B cell (primary cell): Measurements from ENCODE around the gene ANKHD1. TPM values are rescaled to one million over a fixed set of nuclear protein-coding genes. Genes with fewer than 3 reads are reported as not detected.
A peak's percentile ranks its signal among the peaks of the same experiment; 100 is the strongest.

Experiments used
- ATAC-seq: fragments of 200-7000 bp; cut with Tn5 transposase; one replicate; pipeline ENCODE4 v1.10.0; 2021; ENCODE audit warnings: low read depth, mild to moderate bottlenecking, moderate number of reproducible peaks, moderate library complexity
- CTCF ChIA-PET: fragments of 350-600 bp; sonication (Branson Sonifier 250); formaldehyde crosslinking; loops from one replicate; lab custom pipeline; 2021; ENCODE audit warnings: antibody characterized with exemption, inconsistent platforms; lab: Charles Lee
- POLR2A ChIA-PET: fragments of 350-600 bp; sonication (Branson Sonifier 250); formaldehyde crosslinking; loops from one replicate; lab custom pipeline; 2021; ENCODE audit warnings: antibody characterized with exemption; lab: Charles Lee
- DNase-seq: peaks from one replicate; pipeline ENCODE4 v3.0.0; 2013
- H2AFZ ChIP-seq: 2 replicates; pipeline ENCODE4 v1.6.1; 2012; ENCODE audit warnings: mild to moderate bottlenecking, low read depth, low read length; ENCODE audit not compliant: insufficient read depth, poor library complexity, severe bottlenecking
- H3K27ac ChIP-seq, 2 donors: 1 replicate in 1 of 2; 2 replicates in 1 of 2; pipeline ENCODE4 v1.5.1; 2012 to 2013; ENCODE audit warnings: low read length in 2 of 2, mild to moderate bottlenecking in 2 of 2, moderate library complexity in 1 of 2
- H3K27me3 ChIP-seq, 4 experiments: fragments of 200-600 bp in 1 of 4; sonication (generic) in 1 of 4; replicated peaks in 1 of 4; 1 replicate in 2 of 4; 2 replicates in 2 of 4; pipeline versions ENCODE4 v1.6.1 to v1.7.0; 2013 to 2016; ENCODE audit warnings: low read length in 3 of 4, mild to moderate bottlenecking in 2 of 4, mixed read lengths in 1 of 4, moderate library complexity in 1 of 4; ENCODE audit not compliant: insufficient read depth in 4 of 4, control insufficient read depth in 3 of 4; ENCODE audit errors: control extremely low read depth in 1 of 4
- H3K36me3 ChIP-seq, 2 experiments: replicated peaks in 1 of 2; 1 replicate in 1 of 2; 2 replicates in 1 of 2; pipeline versions ENCODE4 v1.6.1 to v1.7.1; 2013; ENCODE audit warnings: low read length in 1 of 2; ENCODE audit not compliant: insufficient read depth in 2 of 2, control insufficient read depth in 1 of 2; ENCODE audit errors: control extremely low read depth in 1 of 2, extremely low read depth in 1 of 2
- H3K4me1 ChIP-seq, 2 donors: fragments of 200-600 bp in 1 of 2; sonication (generic) in 1 of 2; 1 replicate in 1 of 2; 2 replicates in 1 of 2; pipeline versions ENCODE4 v1.5.1 to v1.6.1; 2013 to 2017; ENCODE audit warnings: low read length in 2 of 2; ENCODE audit not compliant: control insufficient read depth in 2 of 2, insufficient read depth in 2 of 2
- H3K4me2 ChIP-seq: replicated peaks from 2 replicates; pipeline ENCODE3; 2012; ENCODE audit warnings: mild to moderate bottlenecking, low read depth, low read length; ENCODE audit not compliant: poor library complexity, severe bottlenecking
- H3K4me3 ChIP-seq, 5 experiments: fragments of 200-600 bp in 1 of 5; sonication (generic) in 1 of 5; 1 replicate in 3 of 5; 2 replicates in 2 of 5; pipeline versions ENCODE4 v1.5.1 to v1.7.0; 2011 to 2016; ENCODE audit warnings: low read length in 4 of 5, mild to moderate bottlenecking in 4 of 5, low read depth in 2 of 5, control low read depth in 1 of 5, moderate library complexity in 1 of 5; ENCODE audit not compliant: insufficient read depth in 1 of 5; ENCODE audit errors: control extremely low read depth in 1 of 5, extremely low read depth in 1 of 5
- H3K79me2 ChIP-seq: fragments of 200-600 bp; sonication (generic); one replicate; pipeline ENCODE4 v1.6.0; 2016; ENCODE audit warnings: low read length; ENCODE audit not compliant: control insufficient read depth, insufficient read depth
- H3K9ac ChIP-seq: fragments of 200-600 bp; sonication (generic); 2 replicates; pipeline ENCODE4 v1.6.1; 2017; ENCODE audit warnings: mild to moderate bottlenecking, low read length, moderate library complexity
- H3K9me3 ChIP-seq, 3 donors: one replicate each; pipeline versions ENCODE4 v1.6.1 to v1.7.1; 2013; ENCODE audit warnings: low read length in 2 of 3; ENCODE audit not compliant: control insufficient read depth in 2 of 3, insufficient read depth in 1 of 3; ENCODE audit errors: control extremely low read depth in 1 of 3
- H4K20me1 ChIP-seq: 2 replicates; pipeline ENCODE4 v1.6.0; 2012; ENCODE audit warnings: mild to moderate bottlenecking, low read length; ENCODE audit not compliant: insufficient read depth, control insufficient read depth, poor library complexity, severe bottlenecking
- H3K27ac Mint-ChIP-seq: one replicate; pipeline ENCODE4 v1.8.0; 2021; ENCODE audit warnings: mixed read lengths
- H3K27me3 Mint-ChIP-seq: one replicate; pipeline ENCODE4 v1.8.0; 2021; ENCODE audit warnings: mixed read lengths
- H3K4me1 Mint-ChIP-seq: one replicate; pipeline ENCODE4 v1.8.0; 2021; ENCODE audit warnings: mixed read lengths
- H3K4me3 Mint-ChIP-seq: one replicate; pipeline ENCODE4 v1.8.0; 2021; ENCODE audit warnings: mixed read lengths
- H3K9me3 Mint-ChIP-seq: one replicate; pipeline ENCODE4 v1.8.0; 2022; ENCODE audit warnings: mixed read lengths; ENCODE audit not compliant: insufficient read depth
- CTCF ChIP-seq: fragments of 200-600 bp; IDR thresholded peaks from one replicate; pipeline ENCODE4 v1.8.0; 2022; ENCODE audit warnings: antibody characterized with exemption, mild to moderate bottlenecking
- EZH2 ChIP-seq: IDR thresholded peaks from 2 replicates; pipeline ENCODE4 v1.6.1; 2012; ENCODE audit warnings: borderline replicate concordance, low read depth, mild to moderate bottlenecking, moderate library complexity, low read length; ENCODE audit not compliant: insufficient read depth, poor library complexity, severe bottlenecking
- WGBS: methylation state at CpG from one replicate; pipeline ENCODE4 v1.1.5; 2013; ENCODE audit warnings: missing lambda C conversion rate; ENCODE audit not compliant: insufficient coverage; 5-methylcytosine and 5-hydroxymethylcytosine counted together
- intact Hi-C: fragments of 100-400 bp; cut with micrococcal nuclease; formaldehyde crosslinking; loops from one replicate; pipeline ENCODE4 v1.10.0; 2022
- polyA plus RNA-seq: library from polyadenylated mRNA; depleted of rRNA; stranded (reverse); fragments of >200 nt; gene quantifications from 2 replicates; pipeline ENCODE4 v1.2.3, GENCODE V29; 2012
- total RNA-seq, 2 donors: library from RNA; stranded (reverse); fragments of 120-200 nt in 1 of 2; gene quantifications; 1 replicate in 1 of 2; 2 replicates in 1 of 2; pipeline versions ENCODE4 v1.2.3 to v1.2.4, GENCODE V29; 2013 to 2022

The ANKHD1 gene
- total and polyA plus RNA-seq, 2 donors (not counting 1 experiment from before 2014, with no cell fraction given): 96.3 to 246 TPM

GRCh38 chr5:140566665-140567064 is 165.0 kb downstream of the ANKHD1 start:
- Mint-ChIP-seq H3K9me3 (no peaks in the 10 kb centered on the region), H3K27ac (no peak overlapping the region), H3K4me1 (peaks cover 58% of the 10 kb centered on the region), H3K27me3 (no peaks in the 10 kb centered on the region), H3K4me3 (no peak overlapping the region)
- TF ChIP-seq EZH2 (no peak), CTCF (no peak)
- H3K4me3 ChIP-seq: no peak overlapping the region
- H3K36me3 ChIP-seq: peaks cover 0 to 21% of the 10 kb centered on the region in 2 experiments
- no peak overlapping the region for H3K4me2 ChIP-seq
- WGBS: 100% methylated on average over 4 of the region's 5 CpGs
- H3K79me2 ChIP-seq: peaks cover 24% of the 10 kb centered on the region
- ChIA-PET CTCF (interaction anchor here (1.2 to 4.6 kb wide), 2 partner anchors 14 to 19 kb away, joined by 7 to 18 read pairs; partner anchors contain the start of gene EIF4EBP3), POLR2A (interaction anchor here (1.4 kb wide), 1 partner anchor 19 kb away, joined by 4 read pairs; the partner anchor contains the start of gene EIF4EBP3)
- H3K27ac ChIP-seq: no peak overlapping the region
- no peaks in the 10 kb centered on the region for H4K20me1 ChIP-seq
- no peak overlapping the region for H3K9ac ChIP-seq
- DNase-seq (no peak), ATAC-seq (no peak)
- peaks cover 33 to 46% of the 10 kb centered on the region in 2 donors for H3K4me1 ChIP-seq
- intact Hi-C loops: loop anchor here (10.0 kb wide), 2 partner anchors 262 to 758 kb away; partner anchors contain the start of genes PFDN1 and TAF7
- H2AFZ ChIP-seq: no peak overlapping the region
- no peaks in the 10 kb centered on the region for H3K27me3 ChIP-seq
- H3K9me3 ChIP-seq: no peaks in the 10 kb centered on the region

- Histone ChIP-seq H3K79me2 (peaks cover 23% of the 10 kb centered on the region), H4K20me1 (no peaks in the 10 kb centered on the region), H2AFZ (no peak overlapping the region), H3K27ac (no peak overlapping the region), H3K27me3 (no peaks in the 10 kb centered on the region), H3K4me1 (peaks cover 33 to 46% of the 10 kb centered on the region in 2 donors), H3K4me2 (no peak overlapping the region), H3K9me3 (no peaks in the 10 kb centered on the region), H3K36me3 (peaks cover 0 to 21% of the 10 kb centered on the region in 2 experiments), H3K9ac (no peak overlapping the region), H3K4me3 (no peak overlapping the region)
- Mint-ChIP-seq H3K4me3 (no peak overlapping the region), H3K27ac (peak overlapping the region; percentile 53), H3K9me3 (no peaks in the 10 kb centered on the region), H3K4me1 (peaks cover 58% of the 10 kb centered on the region), H3K27me3 (no peaks in the 10 kb centered on the region)
- DNase-seq (no peak), ATAC-seq (no peak)
- intact Hi-C loops: loop anchor here (10.0 kb wide), 2 partner anchors 262 to 758 kb away; partner anchors contain the start of genes PFDN1 and TAF7
- ChIA-PET POLR2A (interaction anchor here (1.4 kb wide), 1 partner anchor 20 kb away, joined by 4 read pairs; the partner anchor contains the start of gene EIF4EBP3), CTCF (interaction anchor here (1.2 to 4.6 kb wide), 2 partner anchors 14 to 19 kb away, joined by 7 to 18 read pairs; partner anchors contain the start of gene EIF4EBP3)
- TF ChIP-seq EZH2 (no peak), CTCF (no peak)
- WGBS: 94% methylated on average over 22 of the region's 22 CpGs
Observed at GRCh38 chr5:140567136-140567818, 165.6 kb downstream of the ANKHD1 start.
